GM21390 (cell line): ENCODE results near the gene BLTP3B.
A peak's percentile ranks its signal among the peaks of the same experiment; 100 is the strongest.
"Not testable (repeated sequence)": the region's sequence is repeated elsewhere in the genome, so short reads cannot be mapped to it uniquely, and the experiment has no call there.

Source experiments
- ATAC-seq: cut with Tn5 transposase; IDR thresholded peaks from one replicate; pipeline ENCODE4 v1.9.1; 2021; ENCODE audit not compliant: unreplicated experiment

The BLTP3B gene, protein sequence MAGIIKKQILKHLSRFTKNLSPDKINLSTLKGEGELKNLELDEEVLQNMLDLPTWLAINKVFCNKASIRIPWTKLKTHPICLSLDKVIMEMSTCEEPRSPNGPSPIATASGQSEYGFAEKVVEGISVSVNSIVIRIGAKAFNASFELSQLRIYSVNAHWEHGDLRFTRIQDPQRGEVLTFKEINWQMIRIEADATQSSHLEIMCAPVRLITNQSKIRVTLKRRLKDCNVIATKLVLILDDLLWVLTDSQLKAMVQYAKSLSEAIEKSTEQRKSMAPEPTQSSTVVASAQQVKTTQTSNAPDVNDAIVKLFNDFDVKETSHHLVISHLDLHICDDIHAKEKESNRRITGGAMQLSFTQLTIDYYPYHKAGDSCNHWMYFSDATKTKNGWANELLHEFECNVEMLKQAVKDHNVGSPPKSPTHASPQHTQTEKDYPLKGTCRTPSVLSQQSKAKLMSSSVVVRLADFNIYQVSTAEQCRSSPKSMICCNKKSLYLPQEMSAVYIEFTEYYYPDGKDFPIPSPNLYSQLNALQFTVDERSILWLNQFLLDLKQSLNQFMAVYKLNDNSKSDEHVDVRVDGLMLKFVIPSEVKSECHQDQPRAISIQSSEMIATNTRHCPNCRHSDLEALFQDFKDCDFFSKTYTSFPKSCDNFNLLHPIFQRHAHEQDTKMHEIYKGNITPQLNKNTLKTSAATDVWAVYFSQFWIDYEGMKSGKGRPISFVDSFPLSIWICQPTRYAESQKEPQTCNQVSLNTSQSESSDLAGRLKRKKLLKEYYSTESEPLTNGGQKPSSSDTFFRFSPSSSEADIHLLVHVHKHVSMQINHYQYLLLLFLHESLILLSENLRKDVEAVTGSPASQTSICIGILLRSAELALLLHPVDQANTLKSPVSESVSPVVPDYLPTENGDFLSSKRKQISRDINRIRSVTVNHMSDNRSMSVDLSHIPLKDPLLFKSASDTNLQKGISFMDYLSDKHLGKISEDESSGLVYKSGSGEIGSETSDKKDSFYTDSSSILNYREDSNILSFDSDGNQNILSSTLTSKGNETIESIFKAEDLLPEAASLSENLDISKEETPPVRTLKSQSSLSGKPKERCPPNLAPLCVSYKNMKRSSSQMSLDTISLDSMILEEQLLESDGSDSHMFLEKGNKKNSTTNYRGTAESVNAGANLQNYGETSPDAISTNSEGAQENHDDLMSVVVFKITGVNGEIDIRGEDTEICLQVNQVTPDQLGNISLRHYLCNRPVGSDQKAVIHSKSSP (N-terminal part only)

DNA sequence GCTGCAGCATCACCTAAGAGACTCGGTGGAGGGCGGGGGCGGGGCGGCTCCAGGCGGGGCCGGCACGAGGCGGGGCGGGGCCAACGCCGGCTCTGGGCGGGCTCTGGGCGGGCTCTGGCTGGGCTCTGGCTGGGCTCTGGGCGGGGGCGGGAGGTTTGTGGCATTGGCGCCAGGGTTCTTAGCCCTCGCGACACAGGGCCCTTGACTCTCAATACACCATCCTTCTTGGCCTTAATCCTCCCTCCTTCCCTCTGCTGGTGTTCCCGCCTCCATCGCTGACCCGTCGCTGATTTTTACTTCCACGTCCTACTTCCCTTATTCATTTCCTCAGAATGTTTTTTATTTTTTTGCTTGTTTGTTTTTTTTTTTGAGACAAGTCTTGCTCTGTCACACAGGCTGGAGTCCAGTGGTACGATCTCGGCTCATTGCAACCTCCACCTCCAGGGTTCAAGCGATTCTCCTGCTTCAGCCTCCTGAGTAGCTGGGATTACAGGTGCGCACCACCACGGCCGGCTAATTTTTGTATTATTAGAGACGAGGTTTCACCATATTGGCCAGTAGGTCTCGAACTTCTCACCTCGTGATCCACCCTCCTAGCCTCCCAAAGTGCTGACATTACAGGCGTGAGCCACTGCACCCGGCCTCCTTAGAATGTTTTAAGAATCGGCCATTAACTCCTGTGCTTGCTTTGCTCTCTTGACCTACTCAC is at the start of gene BLTP3B:
Gene BLTP3B (minus strand): TSS at position 24 of the 709 bp plus-strand sequence. CDS start 239 bp downstream, outside the sequence.
- peak; percentile 72 for ATAC-seq

DNA sequence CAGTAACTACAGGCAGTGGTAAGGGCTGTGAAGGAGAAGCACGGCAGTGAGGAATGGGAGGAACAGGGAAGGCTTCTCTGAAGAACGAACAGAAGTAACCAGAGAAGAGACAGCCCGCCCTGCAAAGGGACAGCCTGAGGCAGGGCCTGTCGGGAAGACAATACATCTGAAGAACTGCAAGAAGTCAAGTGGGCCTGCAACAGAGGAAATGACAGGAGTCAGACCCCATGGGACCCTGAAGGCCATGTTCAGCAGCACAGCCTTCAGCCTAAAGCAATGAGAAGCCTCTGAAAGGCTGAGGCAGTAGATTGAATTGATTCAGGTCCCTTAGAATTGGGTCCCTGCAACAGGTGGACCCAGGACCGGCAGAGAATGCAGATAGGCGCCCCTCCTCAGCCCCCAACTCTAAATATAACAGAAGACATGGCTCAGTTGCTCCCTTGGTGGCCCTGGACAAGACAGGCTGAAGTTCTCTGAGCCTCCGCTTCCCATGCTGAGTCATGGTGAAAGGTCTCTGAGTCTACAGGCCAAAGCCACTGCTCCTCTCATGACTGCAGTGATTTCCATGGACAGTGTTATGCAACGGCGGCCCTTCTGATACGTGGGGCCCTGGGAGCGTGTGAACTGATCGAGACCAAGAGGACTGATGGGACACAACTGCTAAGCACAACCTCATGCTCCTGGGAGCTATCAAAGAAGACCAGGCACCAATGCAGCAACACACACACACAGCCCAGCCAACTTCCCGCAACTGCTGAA is 47.1 kb upstream of the BLTP3B start:
- ATAC-seq, result no peak

DNA sequence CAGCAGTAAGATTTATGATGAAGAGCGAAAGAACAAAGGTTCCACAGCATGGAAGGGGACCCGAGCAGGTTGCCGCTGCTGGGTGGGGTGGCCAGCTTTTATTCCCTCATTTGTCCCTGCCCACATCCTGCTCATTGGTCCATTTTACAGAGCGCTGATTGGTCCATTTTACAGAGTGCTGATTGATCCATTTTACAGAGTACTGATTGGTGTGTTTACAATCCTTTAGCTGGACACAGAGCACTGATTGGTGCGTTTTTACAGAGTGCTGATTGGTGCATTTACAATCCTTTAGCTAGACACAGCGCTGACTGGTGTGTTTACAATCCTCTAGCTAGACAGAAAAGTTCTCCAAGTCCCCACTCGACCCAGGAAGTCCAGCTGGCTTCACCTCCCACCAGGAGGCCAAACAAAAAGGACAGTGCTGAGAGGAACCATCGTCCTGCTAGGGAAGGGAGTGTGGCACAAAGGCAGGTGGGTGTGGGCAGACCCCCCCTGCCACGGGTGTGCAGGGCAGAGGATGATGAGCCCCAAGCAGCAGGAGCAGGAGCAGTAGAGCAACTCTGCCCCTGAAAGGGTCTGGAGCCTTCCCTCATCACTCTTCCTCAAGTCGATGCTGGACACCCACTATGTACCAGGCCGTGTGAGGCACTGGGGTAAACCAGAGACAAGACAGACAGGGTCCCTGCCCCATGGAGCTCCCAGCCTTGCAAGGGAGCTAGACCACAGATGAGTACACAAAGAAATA is 46.4 kb upstream of the BLTP3B start:
- not testable (repeated sequence) for ATAC-seq

DNA sequence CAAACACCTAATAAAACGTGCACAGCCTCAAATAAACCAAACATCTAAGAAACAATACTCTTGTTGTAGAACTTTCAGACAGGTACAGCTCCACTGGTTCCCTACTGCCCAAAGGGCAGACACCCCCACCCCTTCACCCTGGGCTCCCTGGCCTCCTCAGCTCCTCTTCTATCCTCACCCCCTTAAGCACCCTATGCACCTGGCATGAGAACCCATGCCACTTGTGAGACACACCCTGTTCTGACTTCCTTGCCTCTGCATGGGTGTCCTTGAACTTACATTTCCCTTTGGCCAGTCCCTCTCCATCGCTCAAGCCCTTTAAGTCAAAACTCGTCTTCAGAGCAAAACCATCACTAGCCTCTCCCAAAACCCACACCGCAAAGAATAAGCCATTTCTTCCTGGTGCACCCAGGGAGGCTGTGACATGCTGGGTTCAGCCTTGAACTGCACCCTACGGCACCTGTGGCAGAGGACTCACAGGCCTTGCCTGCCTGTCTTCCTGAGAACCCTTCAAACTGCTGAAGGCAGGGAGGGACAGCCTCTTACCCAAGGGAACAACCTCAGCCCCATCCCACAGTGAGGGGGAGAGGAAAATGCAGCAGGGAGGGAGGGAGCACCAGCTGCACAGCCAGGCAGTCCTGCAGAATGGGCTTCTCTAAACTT is 45.3 kb upstream of the BLTP3B start:
- no peak for ATAC-seq

DNA sequence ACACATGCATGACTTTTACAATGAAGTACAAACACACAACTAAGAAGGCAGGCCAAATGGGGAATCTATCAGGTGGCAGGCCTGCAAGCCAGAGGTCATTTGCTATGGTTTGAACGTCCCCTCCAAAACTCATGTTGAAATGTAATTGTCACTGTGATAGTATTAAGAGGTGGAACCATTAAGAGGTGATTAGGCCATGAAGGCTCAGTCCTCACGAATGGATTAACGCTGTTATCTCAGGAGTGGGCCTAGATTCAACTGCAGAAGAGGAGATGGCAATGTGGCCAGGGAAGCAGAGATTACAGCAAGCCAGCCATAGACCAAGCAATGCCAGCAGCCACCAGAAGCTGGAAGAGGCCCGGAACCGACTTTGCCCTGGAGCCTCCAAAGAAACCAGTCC is 44.4 kb upstream of the BLTP3B start:
- no peak for ATAC-seq

DNA sequence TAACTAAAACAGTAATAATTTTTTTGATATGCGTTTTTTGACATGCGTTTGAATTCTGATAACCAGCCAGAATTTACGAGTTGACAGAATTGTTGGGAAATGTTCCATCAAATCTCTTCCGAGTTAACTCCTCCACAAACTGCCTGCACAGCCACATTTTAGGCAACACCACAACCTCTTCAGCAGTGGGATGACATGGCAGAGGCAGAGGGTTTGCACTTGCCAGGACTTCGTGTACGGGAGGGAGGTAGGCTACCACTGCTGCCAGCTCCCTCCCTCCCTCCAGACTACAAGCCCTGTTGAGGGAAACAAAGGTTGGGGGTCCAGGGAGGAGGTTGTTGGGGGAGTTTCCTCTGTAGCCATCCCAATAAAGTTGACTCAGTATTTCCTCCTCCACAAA is 43.4 kb upstream of the BLTP3B start:
- no peak for ATAC-seq

DNA sequence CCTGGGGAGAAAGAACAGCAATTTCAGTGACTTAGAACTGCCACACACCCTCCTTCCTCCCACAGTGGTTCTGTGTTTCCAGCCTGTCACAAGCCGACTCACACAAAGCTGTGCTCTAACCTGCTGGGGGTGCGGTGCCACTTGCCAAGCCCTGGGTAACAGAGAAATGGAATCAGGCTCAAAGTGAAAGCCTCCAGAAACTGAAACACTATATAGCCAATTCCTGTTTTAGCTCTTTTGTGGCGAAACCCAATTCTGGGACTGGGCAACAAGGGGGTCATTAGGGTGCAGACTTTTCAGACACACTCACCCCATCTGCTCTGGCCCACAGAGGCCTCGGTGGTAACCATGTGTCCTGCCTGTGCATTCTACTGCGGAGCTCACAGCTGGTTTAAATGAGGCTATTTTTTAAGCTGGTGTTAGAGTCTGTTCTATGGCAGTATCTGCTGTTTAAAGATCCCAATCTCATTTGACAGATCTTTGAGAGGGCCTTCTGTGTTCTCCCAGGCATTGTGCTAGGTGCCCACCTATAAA is 42.8 kb upstream of the BLTP3B start:
- ATAC-seq, result peak; percentile 84

DNA sequence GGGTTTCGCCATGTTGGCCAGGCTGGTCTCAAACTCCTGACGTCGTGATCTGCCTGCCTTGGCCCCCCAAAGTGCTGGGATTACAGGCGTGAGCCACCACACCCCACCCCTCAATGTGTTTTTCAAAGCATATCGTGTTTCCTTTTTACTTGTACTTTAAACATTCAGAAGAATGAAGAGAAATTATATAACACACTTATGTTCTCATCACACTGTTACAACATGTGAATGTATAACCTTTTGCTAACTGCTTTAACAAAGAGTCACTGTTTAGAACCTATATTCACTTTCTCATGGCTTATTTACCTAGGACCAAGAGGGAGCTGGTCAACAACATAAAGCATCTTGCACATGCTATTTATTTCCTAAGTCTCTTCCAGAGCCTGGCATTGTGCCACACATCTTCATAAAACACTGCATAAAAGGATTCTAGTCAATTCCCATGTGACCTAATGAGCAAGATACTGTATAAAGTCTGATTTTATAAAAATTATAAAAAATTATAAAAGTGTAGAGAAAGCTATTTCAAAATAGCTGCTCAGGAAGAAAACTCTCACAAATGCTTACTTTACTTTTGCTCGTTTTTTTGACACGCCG is 42.0 kb upstream of the BLTP3B start:
- ATAC-seq, result no peak

DNA sequence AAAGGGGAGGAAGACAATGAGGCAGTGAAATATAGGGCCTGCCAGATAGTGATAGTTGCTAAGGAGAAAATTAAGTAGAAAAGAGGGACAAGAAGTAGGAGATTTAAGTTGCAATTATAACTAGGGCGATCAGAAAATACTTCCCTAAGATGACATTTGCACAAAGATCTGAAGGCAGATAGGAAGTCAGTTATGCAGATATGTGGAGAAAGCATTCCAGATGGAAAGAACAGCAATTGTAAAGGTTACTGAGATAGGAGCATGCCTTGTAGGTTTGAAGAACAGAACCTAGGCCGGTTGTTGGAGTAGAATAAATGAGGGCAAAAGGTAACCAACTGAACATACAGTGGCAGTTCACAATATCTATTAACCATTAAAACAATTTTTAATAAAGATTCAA is 36.6 kb upstream of the BLTP3B start:
- ATAC-seq, result no peak

DNA sequence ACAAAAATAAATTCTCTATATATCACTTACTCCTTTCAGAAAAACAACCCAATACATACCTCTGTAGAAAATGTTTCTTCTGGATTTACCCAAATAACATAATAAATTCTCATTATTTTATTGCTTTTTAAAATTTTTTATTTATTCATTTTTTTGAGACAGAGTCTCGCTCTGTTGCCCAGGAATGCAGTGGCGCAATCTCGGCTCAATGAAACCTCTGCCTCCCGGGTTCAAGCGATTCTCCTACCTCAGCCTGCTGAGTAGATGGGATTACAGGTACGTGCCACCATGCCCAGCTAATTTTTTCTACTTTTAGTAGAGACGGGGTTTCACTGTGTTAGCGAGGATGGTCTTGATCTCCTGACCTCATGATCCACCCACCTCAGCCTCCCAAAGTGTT is 33.8 kb upstream of the BLTP3B start:
- ATAC-seq, result not testable (repeated sequence)

DNA sequence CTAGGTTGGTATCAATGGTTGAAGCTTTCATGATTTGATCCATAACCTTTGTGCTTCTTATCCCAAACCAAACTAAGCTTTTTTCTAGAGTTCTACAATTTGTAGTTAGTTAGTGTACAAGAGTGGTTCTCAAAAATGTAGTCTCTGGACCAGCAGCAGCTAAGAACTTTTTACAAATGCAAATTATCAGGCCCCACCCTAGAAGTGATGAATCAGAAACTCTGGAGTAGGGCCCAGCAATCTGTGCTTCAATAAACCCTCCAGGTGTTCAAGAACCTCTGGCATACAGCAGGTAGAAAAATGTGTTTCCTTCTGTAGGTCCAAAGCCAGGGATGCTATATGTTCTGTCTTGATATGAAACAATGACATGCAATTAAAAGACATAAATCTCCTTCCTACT is 31.8 kb upstream of the BLTP3B start:
- ATAC-seq, result no peak

DNA sequence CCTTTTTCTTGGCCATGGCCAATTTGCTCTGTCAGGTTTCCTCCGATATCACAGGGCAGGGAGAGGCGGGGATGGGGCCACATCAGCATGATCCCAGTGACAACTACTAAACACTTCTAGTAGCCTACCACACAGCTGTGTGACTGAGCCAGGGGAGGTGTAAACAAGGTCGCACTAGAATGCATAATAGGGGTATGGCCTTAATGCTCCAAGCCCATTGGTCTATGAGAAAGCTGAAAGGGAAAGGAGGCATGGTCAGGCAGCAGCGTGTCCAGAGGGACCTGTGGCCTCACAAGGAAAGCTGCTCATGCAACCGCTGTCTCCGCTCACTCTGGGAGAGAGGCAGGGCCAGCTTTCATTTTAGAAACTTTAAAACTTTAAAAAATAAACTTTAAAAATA is 30.4 kb upstream of the BLTP3B start:
- no peak for ATAC-seq

DNA sequence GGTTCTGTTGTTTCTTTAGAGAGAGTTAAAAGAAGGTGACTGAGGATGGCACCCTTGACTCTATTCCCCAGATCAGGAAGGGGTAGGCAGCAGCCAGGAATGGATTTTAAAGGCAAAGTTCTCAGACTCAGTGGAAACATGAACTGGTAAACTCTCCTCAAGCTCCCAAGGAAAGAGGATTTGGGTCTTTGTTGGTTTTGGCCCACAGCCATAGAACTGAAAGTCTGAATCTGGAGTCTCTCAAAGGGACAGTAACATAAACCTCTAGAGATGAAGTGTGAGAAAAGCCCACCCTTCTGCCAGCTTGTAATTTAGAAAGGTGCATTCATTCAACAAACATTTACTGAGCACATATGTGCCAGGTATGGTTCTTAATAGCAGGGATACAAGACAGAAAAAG is 28.6 kb upstream of the BLTP3B start:
- no peak for ATAC-seq

DNA sequence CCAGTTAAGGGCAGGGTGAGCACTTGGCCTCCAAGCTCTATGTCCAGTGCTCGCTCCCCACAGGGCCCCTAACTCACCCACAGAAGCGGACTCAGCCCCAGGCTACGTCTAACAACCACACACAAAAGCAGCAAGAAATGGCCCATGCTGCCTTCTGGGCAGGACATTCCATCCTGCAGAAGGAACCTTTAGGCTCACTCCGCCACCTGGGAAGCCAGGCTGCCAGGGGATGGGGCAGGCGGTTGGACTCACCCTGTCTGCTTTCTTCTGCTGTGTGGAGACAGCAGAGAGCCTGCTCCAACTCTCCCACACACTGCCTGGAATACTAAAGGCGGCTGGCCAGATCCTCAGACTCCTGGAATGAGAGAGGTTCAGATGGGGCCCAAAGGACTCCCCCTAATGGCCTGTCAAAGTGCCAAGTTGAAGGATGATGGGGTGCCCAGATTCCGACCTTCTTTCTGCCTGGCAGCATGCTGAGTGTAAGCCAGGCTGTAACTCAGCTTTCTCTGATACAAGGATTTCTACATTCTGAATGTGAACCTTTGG is 27.7 kb upstream of the BLTP3B start:
- no peak for ATAC-seq

DNA sequence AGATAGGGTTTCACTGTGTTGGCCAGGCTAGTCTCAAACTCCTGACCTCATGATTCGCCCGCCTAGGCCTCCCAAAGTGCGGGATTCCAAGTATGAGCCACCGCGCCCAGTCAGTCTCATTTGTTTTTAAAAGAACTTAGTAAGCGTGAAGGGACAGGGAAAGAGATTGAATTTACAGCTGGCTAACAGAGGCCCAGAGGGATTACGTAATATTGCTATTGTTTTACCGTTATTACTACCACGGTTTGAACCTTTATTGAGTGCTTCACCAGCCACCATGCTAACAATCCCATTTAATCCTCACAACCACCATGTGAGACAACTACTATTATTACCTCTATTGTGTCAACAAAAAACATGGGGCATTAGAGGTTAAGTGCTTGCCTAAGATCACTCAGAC is 26.7 kb upstream of the BLTP3B start:
- no peak for ATAC-seq

DNA sequence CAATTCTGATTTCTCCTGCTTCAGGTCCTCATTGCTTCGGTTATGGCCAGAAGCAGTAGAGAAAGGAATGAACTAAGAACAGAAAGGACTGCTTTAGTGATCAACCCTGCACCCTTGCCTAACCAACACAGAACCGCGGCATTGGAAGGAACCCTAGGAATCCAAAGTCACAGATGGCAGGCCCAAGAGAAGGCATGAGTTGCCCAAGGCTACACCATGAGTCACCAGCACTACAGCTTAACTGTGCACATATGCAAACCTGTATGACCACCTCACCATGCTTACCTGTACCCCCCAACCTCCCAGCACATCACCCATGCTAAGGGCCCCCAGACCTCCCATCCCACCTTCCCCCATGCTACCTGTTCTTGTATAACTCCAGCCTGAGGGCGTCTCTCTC is 25.9 kb upstream of the BLTP3B start:
- ATAC-seq, result no peak

DNA sequence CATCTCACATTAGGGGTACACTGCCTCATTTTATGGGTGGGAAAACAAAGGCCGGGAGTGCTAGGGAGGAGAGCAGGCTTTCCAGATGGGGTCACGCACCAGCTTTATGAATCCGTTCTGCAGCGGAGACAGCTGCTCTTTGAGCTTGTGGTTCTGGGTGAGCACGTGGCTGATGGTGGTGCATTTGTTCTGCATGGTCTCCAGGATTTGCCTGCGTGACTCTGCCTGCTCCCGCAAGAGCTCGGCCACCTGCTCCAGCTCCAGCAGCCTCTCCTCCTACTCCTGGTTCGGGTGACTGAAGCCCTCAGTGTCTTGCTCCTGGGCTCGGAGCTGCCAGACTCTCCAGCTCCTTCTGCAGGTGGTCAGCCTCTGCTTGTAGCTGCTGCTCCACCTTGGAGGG is 23.6 kb upstream of the BLTP3B start:
- ATAC-seq, result no peak

DNA sequence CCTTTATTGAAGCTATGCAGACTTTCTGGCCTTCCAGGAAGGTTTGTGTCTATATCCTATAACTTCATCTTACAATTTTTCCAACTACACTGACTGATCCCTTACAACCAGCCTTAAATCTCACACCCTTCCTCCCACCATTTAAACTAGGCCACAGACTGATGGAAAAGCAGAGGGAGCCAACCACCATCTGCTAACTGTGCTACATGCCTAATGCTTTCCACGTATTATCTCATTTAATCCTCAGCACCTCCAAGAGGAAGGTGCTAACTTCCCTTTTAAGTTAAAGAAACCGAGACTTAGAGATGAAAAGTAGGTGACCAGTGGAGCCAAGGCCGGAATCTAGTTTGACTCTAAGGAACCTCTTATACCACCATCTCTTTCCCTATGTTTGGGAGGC is 22.7 kb upstream of the BLTP3B start:
- no peak for ATAC-seq
